GM18870 (cell line): ENCODE results near the gene SPC25.
"Not testable (repeated sequence)": the region's sequence is repeated elsewhere in the genome, so short reads cannot be mapped to it uniquely, and the experiment has no call there.

Experiments used
- ATAC-seq: cut with Tn5 transposase; IDR thresholded peaks from one replicate; pipeline ENCODE4 v1.9.1; 2021; ENCODE audit warnings: moderate library complexity; ENCODE audit not compliant: unreplicated experiment

Gene SPC25

DNA sequence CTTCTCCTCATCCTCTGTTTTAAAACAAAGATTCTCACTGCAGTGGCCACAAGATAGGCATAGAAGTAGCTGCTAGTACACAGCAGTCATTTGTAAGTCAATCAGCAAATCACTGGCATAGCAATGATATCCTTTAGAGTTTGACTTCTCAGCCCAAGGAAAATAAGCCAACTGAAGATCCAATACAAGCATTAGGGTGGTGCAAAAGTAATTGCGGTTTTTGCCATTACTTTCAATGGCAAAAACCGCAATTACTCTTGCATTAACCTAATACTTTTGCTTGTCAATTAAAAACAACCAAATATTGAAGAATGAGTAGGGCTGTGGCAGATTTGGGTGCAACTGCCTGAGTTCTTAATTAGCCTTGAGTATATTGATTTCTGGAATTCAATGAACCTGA is 13.7 kb upstream of the SPC25 start:
- no peak for ATAC-seq

DNA sequence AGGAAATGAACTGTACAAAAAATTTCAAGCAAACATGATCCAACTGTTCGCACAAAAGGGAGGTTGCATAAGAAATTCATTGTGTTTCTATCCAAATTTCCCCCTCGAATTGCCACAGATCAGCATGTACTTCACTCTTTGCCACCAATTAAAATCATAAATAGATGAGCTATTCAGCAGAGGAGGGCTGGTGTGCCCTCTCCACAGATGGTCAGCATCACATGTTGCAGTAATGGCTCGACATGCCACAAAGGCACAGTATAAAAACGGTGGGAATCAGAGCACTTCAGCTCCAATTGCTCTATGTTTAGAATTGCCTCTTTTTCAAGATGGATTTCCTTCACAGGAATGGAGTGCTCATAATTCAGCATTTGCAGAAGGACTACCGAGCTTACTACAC is 10.8 kb upstream of the SPC25 start, which contains the start of gene G6PC2:
Gene G6PC2 (plus strand): TSS at position 289 of the 400 bp plus-strand sequence. CDS start 41 bp downstream, at position 330.
- ATAC-seq = no peak

DNA sequence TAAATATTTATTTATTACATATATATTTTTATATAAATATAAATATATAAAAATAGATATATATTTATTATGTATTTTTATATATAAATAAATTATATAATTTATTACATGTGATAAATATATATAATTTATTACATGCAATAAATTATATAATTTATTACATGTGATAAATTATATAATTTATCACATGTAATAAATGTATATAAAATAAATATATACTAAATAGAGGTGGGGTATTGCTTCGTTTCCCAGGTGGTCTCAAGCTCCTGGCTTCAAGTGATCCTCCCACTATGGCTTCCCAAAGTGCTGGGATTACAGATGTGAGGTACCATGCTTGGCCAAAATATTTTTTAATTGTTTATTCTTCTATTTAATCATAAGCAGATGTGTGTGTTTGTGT is 7.2 kb upstream of the SPC25 start:
- ATAC-seq = no peak

DNA sequence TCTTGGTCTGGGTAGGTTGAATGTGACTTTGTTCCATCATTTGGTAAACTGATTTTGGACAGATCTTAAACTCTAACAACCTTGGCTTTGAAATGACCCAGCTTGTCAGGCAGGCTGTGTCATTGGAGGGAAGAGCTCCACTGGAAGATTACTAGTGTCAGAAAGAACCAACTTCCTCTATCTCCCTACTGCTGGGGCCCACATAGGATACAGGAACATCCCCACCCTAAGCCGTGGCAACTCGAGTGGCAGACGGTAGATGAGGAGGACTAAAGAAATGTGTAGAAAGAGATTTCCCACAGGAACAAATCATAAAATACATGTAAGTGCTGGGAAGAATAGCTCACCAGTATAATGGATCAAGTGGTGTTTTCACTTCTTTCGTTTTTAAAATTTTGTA is 6.6 kb upstream of the SPC25 start:
- ATAC-seq = no peak

DNA sequence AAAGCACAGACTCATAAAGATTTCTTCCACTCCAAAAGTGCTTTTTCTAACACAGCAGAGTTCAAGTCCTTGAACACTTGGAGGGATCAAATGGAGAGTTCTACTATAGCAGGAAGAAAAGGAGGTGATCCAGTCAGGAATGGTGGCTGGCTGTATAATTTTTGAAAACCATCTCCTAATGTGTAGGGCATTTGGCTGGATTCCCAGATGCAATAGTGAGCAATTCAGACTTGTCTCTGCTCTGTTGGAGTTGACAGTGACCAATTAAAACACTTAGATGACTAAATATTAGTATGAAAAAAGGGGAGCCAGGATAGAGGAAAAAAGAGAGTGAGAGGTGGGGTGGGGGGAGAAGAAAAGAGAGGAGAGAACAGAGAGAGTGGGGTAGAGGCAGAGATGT is 5.5 kb upstream of the SPC25 start:
- no peak for ATAC-seq

DNA sequence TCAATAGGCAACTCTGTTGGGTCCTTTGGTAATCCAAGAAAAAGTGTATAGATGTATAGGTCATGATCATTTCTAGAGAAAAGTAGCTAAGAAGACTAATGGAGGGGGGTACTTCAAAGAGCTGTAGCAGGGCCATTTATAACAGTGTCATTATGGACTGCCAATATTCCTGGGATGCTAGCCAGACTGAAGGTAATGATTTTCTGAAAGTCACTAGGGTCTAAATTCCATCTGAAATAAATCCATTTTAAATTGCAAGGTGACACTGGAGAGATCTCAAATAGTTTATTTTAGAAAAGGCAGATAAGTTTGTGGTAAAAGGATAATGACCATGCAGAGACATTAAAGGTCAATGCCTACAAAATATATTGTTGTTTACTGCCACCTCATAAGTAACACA is 4.5 kb upstream of the SPC25 start:
- ATAC-seq = no peak

DNA sequence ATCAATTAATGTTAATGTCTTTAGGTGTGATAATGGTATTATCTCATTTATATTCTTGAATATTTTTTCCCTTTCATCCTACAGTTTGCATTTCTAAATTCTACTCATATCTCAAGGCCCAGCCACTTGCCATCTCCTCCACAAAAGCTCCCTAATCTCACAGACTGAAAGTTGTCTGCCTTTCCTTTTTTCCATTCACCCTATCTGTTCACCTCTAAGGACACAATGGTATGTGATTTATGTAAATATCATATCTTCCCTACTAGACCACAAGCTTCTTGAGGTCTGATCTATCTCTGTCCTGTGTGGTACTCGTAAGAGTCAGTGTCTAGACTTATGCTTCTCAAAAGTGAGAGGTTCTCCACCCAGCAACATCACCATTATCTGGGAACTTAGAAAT is 3.9 kb upstream of the SPC25 start:
- ATAC-seq = no peak

DNA sequence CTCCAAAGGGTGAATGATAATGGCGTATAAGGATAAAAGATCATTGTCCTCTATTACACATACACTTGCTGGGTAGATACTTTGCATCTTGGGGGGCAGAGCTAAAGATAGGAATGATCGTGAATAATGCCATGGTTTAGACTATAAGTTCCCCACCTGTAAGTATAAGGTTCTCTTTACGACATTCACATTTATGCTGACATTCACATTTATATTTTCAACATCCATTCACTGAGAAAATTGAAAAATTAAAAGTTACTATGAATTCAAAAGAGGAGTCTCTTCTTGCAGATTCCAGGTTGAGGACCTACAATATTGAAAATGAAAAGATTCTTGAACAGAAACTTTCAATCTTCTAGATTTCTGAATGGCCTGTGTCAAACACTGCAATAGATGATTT is 2.1 kb upstream of the SPC25 start:
- ATAC-seq = no peak

DNA sequence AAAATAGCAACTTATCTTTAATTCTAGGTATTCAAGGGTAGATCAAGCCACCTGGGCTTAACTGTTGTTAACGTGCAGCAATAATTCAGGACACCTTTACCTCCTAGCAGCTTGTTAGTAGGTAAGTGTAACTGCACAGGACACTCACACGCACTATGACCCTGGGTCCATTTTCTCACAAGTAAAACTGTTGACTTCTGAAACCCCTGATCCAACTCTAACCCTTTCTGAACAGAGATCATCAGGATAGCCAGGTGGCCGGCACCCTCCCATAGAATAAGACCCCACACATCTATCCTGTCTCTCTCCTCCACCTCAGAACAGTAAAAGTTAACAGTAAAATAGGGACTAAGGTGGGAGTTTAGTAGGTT is 610 bp downstream of the SPC25 start:
- ATAC-seq = no peak

DNA sequence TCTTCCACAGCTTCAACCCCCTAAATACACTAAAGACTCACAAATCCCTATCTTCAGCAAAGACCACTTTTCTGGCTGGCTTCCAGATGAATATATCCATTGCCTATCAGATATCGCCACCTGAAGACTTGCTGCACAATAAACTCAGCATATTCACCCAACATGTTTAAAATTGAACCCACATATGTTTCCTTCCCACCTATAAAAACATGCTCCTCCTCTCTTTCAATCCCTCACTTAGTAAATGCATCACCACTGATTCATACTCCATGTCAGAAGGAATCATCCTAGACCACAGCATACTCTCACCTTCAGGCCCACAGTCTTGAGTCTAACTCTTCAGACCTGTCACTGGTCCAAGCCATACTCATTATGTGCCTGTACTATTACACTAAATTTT is 5.3 kb downstream of the SPC25 start:
- no peak for ATAC-seq

DNA sequence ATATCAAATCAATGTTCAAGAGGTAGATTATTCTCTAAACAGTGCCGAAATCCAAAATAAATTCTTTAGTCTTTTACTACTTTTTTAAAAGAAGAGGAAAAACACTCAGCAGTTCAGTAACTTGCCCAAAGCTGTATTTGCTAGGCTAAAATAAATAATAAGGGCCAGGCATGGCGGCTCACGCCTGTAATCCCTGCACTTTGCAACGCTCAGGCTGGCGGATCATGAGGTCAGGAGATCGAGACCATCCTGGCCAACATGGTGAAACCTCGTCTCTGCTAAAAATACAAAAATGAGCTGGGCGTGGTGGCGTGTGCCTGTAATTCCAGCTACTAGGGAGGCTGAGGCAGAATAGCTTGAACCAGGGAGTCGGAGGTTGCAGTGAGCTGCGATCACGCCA is 8.1 kb downstream of the SPC25 start:
- ATAC-seq = not testable (repeated sequence)

DNA sequence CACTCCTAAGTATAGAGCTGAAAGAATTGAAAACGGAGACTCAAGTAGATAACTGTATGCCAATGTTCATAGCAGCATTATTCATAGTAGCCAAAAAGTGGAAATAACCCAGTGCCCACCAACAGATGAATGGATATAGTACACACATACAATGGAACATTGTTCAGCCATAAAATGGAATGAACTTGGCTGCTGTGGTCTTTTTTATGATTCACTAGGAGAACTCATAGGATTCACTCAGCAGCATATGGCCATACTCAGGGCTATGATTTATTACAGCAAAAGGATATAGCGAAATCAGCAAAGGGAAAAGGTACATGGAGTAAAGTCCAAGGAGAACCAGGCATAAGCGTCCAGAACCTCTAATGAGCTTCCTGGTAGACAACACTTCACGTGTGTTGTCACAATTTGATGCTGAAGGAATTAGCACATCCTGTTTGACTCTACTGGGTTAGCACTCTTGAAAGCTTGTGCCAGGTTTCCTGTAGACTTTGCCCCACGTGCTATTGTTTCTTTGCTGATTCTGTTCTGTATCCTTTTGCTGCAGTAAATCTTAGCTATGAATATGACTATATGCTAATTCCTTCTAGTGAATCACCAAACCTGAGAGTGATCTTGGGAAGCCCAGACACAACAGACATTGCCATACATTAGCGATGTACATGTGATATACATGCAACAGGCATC is 15.7 kb downstream of the SPC25 start:
- ATAC-seq = no peak

DNA sequence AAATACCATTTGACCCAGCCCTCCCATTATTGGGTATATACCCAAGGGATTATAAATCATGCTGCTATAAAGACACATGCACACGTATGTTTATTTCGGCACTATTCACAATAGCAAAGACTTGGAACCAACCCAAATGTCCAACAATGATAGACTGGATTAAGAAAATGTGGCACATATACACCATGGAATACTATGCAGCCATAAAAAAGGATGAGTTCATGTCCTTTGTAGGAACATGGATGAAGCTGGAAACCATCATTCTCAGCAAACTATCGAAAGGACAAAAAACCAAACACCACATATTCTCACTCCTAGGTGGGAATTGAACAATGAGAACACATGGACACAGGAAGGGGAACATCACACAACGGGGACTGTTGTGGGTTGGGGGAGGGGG is 19.4 kb downstream of the SPC25 start:
- not testable (repeated sequence) for ATAC-seq

DNA sequence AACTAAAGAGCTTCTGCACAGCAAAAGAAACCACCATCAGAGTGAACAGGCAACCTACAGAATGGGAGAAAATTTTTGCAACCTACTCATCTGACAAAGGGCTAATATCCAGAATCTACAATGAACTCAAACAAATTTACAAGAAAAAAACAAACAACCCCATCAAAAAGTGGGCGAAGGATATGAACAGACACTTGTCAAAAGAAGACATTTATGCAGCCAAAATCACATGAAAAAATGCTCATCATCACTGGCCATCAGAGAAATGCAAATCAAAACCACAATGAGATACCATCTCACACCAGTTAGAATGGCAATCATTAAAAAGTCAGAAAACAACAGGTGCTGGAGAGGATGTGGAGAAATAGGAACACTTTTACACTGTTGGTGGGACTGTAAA is 19.9 kb downstream of the SPC25 start:
- ATAC-seq = not testable (repeated sequence)

DNA sequence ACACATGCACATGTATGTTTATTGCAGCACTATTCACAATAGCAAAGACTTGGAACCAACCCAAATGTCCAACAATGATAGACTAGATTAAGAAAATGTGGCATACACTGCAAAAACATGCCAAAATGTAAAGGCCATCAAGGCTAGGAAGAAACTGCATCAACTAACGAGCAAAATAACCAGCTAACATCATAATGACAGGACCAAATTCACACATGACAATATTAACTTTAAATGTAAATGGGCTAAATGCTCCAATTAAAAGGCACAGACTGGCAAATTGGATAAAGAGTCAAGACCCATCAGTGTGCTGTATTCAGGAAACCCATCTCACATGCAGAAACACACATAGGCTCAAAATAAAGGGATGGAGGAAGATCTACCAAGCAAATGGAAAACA is 23.1 kb downstream of the SPC25 start:
- ATAC-seq = not testable (repeated sequence)

DNA sequence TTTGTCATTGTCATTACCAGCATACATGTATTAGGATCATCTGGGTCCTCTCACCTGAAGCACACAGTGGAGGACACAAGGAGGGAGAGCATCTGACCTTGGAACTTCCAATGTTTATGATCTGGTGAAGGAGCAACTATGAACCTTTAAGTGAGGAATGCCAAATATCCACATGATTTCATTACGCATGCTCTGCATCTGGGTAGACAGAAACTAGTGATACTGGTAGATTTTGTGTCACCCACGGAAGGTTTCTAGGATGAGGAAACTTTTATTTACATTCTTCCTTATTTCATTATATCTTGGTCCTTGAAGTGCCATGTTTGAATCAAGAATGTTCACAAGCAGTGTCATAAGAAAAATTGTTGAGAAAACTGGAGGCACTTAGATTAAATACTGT is 32.1 kb downstream of the SPC25 start:
- no peak for ATAC-seq

DNA sequence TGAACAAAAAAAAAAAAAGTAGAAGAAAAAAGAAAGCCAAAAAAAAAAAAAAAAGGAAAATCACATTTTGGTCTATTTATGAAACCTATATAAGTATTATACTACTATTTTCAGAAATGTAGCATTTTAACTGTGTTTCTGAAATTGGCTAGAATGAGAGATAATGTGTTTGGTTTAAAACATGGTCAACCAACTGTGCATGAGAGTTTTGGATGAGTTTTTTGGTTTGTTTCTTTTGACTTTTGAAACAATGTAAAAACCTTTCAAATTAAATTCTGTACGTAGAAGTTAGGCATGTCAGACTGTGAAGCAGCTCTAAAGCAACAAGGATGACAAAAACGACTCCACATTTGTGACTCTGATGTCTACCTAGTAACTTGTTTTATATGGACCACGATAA is 34.6 kb downstream of the SPC25 start:
- no peak for ATAC-seq

DNA sequence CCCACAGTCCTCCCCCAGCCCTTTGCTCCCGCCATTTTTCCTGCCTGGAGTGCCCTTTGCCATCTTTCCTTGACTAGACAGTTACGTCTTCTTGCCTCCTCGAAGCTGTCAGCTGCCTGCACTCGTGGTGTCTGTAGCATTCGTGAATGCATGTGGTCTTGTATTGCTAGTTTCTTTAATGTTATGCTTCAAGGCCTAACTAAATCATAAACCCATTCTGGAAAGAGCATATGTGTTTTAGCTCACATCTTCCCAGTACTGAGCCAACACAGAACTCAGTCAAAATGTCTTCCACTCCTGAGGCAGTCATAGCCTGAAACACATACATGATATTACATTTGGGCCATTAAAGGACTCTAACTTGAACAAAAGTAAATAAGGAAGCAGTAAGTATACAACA is 35.6 kb downstream of the SPC25 start:
- ATAC-seq = no peak

DNA sequence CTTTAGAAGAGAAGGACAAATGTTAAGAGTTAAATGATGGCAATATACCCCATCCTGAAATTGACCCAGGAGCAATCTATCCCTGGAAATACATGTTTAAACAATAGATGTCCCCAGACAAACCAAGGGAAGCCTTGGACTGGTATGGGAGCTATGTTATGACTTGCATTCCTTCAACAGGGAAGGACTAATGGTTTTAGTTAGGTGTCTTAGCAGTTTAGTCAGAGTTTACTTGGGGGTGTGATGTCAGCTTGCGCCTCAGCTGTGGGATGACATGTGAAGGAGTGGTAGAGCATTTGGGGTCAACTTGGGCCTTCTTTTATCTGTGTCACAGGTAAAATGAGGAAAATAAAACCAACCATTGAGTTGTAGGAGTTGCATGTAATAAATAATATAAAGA is 36.8 kb downstream of the SPC25 start:
- no peak for ATAC-seq

DNA sequence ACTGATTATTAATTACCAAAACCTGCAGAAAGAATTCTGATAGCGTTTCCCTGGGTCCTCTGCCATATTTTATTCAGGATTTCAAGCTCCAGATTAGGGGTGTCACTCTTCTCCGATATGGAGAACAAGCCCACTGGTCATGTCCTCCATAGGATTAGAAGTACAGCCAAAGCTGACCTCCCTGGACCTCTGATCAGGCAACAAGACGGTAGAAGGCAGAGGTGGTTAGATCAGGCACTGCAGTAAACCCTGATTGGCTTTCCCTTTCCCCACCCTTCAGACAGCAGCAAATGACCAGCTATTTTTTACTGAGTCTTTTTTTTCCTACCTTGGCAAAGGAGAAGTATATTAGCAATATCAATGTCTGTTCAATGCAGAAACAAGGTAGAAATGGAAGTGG is 37.7 kb downstream of the SPC25 start:
- ATAC-seq = no peak

DNA sequence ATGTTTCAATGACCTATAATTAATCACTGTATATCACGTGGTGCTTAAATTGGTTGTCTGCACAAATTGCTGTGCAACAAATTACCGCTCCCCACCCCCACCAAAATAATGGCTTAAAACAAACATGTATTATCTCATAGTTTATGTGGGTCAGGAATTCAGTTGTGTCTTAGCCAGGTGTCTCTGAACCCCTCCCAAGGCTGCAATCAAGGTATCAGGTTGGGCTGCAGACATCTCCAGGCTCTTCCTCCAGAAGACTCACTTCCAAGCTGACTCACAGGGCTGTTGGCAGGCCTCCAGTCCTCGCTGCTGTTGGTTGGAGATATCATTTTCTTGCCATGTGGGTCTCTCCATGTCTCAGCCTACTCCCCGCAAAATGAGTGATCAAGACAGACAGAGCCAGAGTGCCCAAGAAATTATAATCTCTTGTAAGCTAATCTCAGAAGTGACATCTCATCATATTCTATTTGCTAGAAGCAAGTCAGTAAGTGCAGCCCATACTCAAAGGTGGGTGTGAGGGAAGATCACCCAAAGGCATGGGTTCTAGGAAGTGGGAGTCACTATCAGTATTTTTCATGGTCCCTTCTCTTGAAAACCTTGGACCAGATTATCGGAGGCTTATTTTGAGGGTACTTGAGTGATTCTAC is 38.4 kb downstream of the SPC25 start:
- ATAC-seq = no peak

DNA sequence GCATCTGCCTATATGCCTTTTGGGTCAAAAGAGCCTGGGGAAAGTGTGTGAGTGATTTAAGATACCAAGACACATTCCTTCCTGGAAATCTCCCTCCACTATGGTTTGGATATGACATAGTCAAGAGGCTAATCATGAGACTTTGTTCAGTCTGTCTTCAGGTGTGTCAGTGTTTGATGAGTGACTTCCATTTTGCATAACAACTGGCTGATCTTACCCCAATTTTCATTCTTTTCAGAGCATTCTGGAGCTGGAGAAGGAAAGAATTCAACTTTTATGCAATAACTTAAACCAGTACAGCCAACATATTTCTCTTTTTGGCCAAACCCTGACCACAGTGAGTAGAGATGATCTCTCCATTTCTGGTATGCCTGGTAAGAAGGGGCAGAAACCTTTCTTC is 39.4 kb downstream of the SPC25 start:
- no peak for ATAC-seq

DNA sequence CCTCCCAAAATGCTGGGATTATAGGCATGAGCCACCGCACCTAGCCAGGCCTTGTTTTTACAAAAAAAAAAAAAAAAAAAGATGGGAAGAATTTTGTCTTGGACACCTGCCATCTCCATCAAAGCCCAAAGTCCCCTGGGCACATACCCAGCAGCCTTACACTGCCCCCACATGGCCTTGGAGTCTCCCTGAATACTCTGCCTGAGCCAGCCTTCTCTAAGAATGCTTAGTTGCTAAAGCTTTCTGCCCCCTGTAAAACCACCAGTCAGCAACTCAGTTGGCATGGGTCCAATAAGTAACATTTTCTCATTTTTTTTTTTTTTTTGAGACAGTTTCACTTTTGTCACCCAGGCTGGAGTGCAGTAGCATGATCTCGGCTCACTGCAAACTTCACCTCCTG is 40.6 kb downstream of the SPC25 start:
- no peak for ATAC-seq
